HG02759 (cell line): ENCODE data around the gene CFAP57.

Source experiments
- ATAC-seq: cut with Tn5 transposase; IDR thresholded peaks from one replicate; pipeline ENCODE4 v1.9.1; 2021; ENCODE audit warnings: mild to moderate bottlenecking, moderate library complexity; ENCODE audit not compliant: unreplicated experiment

Gene CFAP57

GRCh38 chr1:43221797-43222196, 49.7 kb downstream of the CFAP57 start:
- ATAC-seq, result no peak

DNA sequence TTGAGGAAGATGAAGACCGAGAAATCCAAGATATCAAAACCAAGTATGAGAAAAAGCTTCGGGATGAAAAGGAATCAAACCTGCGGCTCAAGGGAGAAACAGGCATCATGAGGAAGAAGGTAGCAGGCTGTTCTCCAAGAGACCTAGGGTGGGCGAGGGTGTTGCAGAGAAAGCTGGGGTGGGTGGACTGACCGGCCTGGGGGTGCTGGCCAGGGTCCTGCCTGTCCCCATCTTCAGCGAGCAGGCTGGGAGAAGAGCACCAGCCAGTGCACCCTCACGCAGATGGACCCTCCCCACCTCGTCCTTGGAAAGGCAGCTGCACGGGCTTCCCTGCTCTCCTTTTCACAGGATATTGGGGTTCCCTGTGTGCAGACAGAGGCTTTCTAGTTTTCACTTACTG, 50.7 kb downstream of the CFAP57 start:
- ATAC-seq, result no peak

- ATAC-seq, result no peak
Measured at GRCh38 chr1:43225168-43225567, 53.0 kb downstream of the CFAP57 start.

- ATAC-seq, result no peak
Measured at GRCh38 chr1:43227143-43227764, 55.1 kb downstream of the CFAP57 start.

GRCh38 chr1:43229826-43230780, 58.0 kb downstream of the CFAP57 start:
- ATAC-seq, result no peak

- ATAC-seq, result no peak
Measured at GRCh38 chr1:43232074-43232473, 59.9 kb downstream of the CFAP57 start.

DNA sequence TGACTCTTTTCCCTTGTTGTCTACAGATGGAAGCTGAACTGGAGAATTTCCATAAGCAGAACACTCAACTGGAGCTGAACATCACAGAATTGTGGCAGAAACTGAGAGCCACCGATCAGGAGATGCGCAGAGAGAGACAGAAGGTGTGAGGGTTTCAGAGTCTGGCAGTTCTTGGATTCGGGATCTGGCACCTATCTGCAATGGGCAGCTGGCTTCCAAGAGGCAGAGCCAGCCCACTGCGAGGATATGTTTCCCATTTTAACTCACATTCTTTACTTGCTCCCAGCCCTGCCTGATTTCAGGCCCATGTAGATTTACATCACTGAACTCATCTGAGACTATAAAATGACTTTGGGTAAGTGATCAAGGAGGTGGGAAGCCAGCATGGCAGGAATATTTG, 60.4 kb downstream of the CFAP57 start:
- ATAC-seq, result no peak

- no peak for ATAC-seq
Measured at GRCh38 chr1:43233631-43234030, 61.5 kb downstream of the CFAP57 start.

DNA sequence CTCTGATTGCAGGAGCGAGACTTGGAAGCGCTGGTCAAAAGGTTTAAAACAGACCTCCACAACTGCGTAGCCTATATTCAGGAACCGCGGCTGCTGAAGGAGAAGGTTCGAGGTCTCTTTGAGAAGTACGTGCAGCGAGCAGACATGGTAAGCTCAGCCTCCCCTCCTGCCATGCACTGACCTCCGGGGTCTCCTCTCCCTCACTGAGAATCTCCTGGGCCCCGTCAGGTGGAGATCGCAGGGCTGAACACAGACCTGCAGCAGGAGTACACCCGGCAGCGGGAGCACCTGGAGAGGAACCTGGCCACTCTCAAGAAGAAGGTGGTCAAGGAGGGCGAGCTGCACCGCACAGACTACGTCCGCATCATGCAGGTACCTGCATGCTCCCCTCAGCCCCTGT, 62.1 kb downstream of the CFAP57 start:
- ATAC-seq, result no peak

DNA sequence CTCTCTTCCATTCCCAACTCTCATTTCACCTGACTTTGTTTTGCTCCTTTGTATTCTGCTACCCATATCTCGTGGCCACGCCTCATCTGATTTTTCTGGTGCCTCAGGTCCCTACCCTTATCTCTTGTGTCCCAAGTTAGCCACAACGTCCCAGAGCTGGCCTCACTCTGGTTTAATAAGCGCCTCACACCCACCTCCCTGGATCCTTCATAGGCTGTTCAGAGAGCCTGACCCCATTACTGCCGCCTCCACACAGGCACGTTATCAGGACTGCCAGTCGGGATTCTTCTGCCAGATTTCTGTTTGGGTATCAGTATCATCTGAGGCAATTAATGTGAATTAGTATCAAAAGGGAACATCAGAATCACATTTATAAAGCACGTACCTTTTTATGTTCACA, 62.9 kb downstream of the CFAP57 start:
- ATAC-seq, result no peak

GRCh38 chr1:43235451-43236121, 63.5 kb downstream of the CFAP57 start:
- no peak for ATAC-seq

GRCh38 chr1:43237121-43237520, 65.0 kb downstream of the CFAP57 start:
- no peak for ATAC-seq

- no peak for ATAC-seq
Measured at GRCh38 chr1:43238085-43238484, 66.0 kb downstream of the CFAP57 start.

GRCh38 chr1:43238991-43239469, 66.9 kb downstream of the CFAP57 start:
- peak; percentile 3 for ATAC-seq

GRCh38 chr1:43239484-43239883, 67.4 kb downstream of the CFAP57 start:
- ATAC-seq, result peak; percentile 75

GRCh38 chr1:43241413-43241836, 69.3 kb downstream of the CFAP57 start:
- ATAC-seq, result no peak

GRCh38 chr1:43243299-43243698, 71.2 kb downstream of the CFAP57 start:
- no peak for ATAC-seq

GRCh38 chr1:43246466-43247213, 74.5 kb downstream of the CFAP57 start:
- ATAC-seq, result no peak

DNA sequence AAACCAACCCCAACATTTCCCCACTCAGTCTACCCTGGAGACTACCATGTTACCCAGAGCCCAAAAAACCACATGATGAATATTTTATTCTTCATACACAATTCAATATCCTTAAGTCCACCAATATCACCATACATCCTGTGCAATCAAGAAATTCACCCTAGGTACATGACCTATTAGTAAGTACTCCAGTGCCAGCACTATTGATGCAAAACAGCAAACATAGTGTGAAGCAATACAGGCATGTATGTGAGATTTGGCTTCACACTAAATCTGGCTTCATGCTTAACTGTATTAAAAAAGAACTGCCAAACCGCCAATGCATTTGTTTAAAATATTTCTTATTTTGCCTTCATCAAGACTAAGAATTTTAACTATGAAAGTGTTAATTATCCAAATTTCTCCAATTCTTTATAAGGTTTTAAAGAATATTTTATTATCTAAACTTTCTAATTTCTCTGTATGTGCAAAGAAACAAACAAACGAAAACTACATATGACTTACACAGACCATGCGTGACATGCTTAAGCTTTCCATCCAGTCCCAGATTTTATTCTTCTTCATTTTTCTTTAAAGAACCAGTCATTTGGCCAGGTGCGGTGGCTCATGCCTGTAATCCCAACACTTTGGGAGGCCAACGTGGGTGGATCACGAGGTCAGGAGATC, 75.3 kb downstream of the CFAP57 start:
- ATAC-seq, result no peak

DNA sequence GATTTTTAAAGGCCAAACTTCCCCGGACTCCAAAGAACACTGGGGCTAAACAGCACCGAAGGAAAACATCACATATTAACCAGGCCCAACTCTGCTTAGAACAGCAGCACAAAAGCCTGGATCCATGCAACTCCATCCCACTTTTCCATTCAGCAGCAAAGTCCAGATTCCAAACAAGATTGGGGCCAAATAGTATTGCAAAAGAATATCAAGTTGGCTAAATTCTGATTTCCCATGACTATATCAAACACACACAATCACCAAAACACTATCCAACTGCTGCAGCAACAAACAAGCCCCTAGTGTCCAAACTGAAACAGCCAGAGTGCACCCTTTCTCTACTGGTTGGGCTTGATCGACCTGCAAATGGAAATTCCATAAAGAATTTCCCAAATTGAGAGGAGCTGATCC, 78.2 kb downstream of the CFAP57 start:
- no peak for ATAC-seq
